Aorta (tissue), 4 donors: ENCODE results near the gene CENPI. TPM values are rescaled to one million over a fixed set of nuclear protein-coding genes. Genes with fewer than 3 reads are reported as not detected.

Experiments
- polyA plus RNA-seq, 2 donors: library from polyadenylated mRNA; stranded (reverse); fragments of 200-250 nt; gene quantifications; one replicate each; pipeline ENCODE4 v1.2.3, GENCODE V29; 2013
- total RNA-seq, 2 donors: library from RNA; stranded (reverse); fragmentation: NEBNext Ultra II Directional; extraction: Animal tissue kit (Norgen Biotek cat#: 25700); gene quantifications; one replicate each; pipeline ENCODE4 v1.2.1, GENCODE V29; 2021
- donor health status: healthy with polysubstance abuse.
- donor health status: Bipolar disorder and iron deficiency.
- donor health status: DM: no; HTN: no; CAD: no.
- donor health status: DM: yes; HTN: yes; CAD: no.

Gene CENPI
- total and polyA plus RNA-seq, 4 donors = 0.18 to 1.7 (median 1.3) TPM; not detected in 1

Other genes starting within 250 kb of the CENPI start
- gene NOX1, start 223.8 kb upstream of the CENPI start, total RNA-seq = not detected
- gene NOX1, start 223.8 kb upstream of the CENPI start, polyA plus RNA-seq = not detected
- gene XKRX, start 169.3 kb upstream of the CENPI start, total RNA-seq = under 1 TPM; 0.27 to 0.32 TPM
- under 1 TPM in 1 of 2 donors, not detected in 1; 0.26 TPM for gene XKRX, start 169.3 kb upstream of the CENPI start, polyA plus RNA-seq
- not detected for gene ARL13A, start 128.5 kb upstream of the CENPI start, total RNA-seq
- not detected for gene ARL13A, start 128.5 kb upstream of the CENPI start, polyA plus RNA-seq
- 10 to 100 TPM; 15.1 to 19.6 TPM for gene TRMT2B, start 46.1 kb upstream of the CENPI start, total RNA-seq
- gene TRMT2B, start 46.1 kb upstream of the CENPI start, polyA plus RNA-seq = 1 to 10 TPM; 6.3 TPM
- 1 to 10 TPM; 3.2 to 3.7 TPM for gene TMEM35A, start 19.3 kb upstream of the CENPI start, total RNA-seq
- gene TMEM35A, start 19.3 kb upstream of the CENPI start, polyA plus RNA-seq = 1 to 10 TPM; 2.9 to 3.7 TPM
- gene DRP2, start 121.6 kb downstream of the CENPI start, total RNA-seq = 1 to 10 TPM; 1.5 to 1.9 TPM
- gene DRP2, start 121.6 kb downstream of the CENPI start, polyA plus RNA-seq = under 1 TPM; 0.18 to 0.25 TPM
- not detected for gene TAF7L, start 193.1 kb downstream of the CENPI start, total RNA-seq
- gene TAF7L, start 193.1 kb downstream of the CENPI start, polyA plus RNA-seq = under 1 TPM in 1 of 2 donors, not detected in 1; 0.31 TPM